GM19099 (cell line): ENCODE measurements around the gene NRF1.

Source experiments
- POLR2A ChIP-seq: IDR thresholded peaks from 3 replicates; pipeline ENCODE4 v1.6.1; 2011; ENCODE audit warnings: low read depth; ENCODE audit not compliant: insufficient read length; ENCODE audit errors: extremely low read depth

The NRF1 gene

DNA sequence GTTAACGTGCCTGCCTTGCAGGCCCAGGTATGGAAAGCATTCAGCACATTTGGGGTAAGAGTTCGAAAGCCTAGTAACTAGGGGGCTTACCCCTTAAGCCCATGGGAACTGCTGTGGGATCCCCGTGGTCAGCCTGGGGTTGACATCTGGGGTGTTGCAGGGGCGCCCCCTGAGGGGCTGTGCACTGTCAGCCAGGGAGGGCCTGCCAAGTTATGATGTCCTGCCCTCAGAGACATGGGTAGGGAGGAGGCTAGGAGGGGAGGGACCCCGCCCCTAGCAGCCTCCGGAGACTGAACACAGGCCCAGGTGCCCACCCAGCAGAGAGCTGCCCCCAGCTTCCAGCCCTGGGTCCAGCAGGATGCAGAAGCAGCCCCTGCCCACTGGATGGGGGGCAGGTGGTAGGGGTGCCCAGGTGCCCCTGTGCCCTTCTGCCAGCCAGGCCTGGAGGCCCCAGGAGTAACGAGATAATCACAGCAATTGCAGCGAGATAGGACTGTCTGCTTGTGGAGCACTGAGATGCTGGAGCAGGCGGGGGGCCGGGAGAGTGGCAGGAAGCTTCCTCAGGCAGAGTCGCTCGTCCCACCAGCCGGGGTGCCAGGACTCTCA, 187.9 kb downstream of the NRF1 start:
- no peak for TF ChIP-seq POLR2A

DNA sequence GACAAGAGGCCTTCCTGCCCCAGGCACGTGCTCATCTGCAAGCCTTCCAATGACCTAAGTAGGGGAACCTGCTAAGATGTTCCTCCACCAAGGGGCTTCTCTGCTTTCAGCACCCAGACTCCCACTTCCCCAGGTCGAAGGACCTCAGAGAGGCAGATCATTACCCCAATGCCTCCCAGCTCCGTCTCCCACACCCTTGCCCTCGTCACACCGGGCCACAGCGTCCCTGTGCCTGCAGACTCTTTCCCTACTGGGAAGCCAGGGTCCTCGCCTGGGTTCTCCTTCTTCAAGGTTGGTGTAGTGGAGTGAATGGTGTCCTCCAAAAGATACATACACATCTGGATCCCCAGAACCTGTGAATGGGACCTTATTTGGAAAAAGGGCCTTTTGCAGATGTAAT, 189.4 kb downstream of the NRF1 start:
- TF ChIP-seq POLR2A = no peak

- no peak for TF ChIP-seq POLR2A
Measured at GRCh38 chr7:129801882-129802281, 190.4 kb downstream of the NRF1 start.

- no peak for TF ChIP-seq POLR2A
Measured at GRCh38 chr7:129803546-129804081, 192.1 kb downstream of the NRF1 start.

DNA sequence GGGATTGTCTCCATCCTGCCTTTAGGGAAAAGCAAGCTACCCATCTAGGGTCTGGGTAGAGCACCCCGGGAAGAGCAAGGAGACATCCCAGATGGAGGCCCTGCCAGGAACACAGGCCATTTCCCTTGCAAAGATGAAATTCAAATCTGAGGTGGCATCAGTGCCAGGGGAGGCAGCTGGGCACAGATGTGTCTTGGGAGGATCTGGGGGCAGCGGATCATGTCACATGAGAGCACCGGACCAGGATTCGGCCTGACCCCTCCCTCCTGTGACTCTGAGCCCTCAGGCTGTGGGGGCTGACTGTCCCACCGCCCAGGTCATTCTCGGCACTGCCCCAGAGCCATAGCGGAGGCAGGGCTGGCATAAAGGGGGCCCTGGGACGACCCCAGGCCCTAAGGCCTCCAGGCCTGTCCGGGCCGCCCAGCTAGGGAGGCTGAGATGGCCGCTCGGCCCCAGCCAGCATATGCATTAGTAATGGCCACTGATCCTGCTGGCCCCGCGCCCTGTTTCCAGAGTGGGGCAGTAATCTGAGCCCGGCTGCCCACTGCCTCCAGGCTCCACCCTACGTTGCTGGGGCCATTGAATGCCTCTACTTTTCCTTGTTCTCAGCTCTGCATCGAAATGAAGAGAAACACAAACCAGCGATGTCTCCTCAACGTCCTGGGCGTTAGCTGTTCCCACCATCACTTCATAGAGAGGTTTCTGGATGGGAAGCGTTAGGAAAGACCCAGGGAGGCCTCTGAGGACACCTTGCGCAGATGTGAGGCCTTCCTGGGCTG, 192.8 kb downstream of the NRF1 start:
- no peak for TF ChIP-seq POLR2A

- no peak for TF ChIP-seq POLR2A
Measured at GRCh38 chr7:129804890-129805719, 193.6 kb downstream of the NRF1 start.
